Endothelial cell of umbilical vein (primary cell): ENCODE measurements around the gene IGSF23.

Experiments used
- EZH2 ChIP-seq: IDR thresholded peaks from 2 replicates; pipeline ENCODE4 v1.6.1; 2012; ENCODE audit warnings: borderline replicate concordance, low read depth, mild to moderate bottlenecking, moderate library complexity, low read length, inconsistent platforms; ENCODE audit not compliant: severe bottlenecking
- TF ChIP-seq, protein P1 (sequence below), 2 donors: IDR thresholded peaks; 1 replicate in 1 of 2; 2 replicates in 1 of 2; pipeline ENCODE4 v1.5.1; 2011; ENCODE audit warnings: low read length in 2 of 2, mild to moderate bottlenecking in 2 of 2, moderate library complexity in 2 of 2, control low read depth in 1 of 2, inconsistent platforms in 1 of 2, low read depth in 1 of 2; ENCODE audit not compliant: insufficient read depth in 1 of 2; ENCODE audit errors: extremely low read depth in 1 of 2

DNA sequence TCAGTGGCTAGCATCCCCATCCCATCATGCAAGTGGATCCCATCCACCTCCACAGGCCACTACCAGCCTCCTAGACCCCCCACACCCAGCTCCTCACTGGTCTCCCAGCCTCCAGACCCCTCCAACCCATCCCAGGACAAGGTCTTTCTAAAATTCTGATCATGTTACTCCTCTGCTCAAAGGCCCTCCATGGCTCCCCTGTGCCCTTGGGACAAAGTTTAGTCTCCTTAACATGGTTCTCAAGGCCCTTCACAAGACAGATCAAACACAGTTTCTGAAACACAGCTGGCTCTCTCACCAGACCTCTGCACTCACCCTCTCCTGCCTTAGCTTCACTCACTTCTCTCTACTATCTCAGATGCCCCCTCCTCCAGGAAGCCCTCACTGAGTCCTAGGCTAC, 67.2 kb downstream of the IGSF23 start:
- TF ChIP-seq, protein P1, sequence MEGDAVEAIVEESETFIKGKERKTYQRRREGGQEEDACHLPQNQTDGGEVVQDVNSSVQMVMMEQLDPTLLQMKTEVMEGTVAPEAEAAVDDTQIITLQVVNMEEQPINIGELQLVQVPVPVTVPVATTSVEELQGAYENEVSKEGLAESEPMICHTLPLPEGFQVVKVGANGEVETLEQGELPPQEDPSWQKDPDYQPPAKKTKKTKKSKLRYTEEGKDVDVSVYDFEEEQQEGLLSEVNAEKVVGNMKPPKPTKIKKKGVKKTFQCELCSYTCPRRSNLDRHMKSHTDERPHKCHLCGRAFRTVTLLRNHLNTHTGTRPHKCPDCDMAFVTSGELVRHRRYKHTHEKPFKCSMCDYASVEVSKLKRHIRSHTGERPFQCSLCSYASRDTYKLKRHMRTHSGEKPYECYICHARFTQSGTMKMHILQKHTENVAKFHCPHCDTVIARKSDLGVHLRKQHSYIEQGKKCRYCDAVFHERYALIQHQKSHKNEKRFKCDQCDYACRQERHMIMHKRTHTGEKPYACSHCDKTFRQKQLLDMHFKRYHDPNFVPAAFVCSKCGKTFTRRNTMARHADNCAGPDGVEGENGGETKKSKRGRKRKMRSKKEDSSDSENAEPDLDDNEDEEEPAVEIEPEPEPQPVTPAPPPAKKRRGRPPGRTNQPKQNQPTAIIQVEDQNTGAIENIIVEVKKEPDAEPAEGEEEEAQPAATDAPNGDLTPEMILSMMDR (IDR thresholded peaks at IDR 0.05; ENCODE audit: extremely low read depth in 1 of 2, insufficient read depth in 1 of 2, low read depth in 1 of 2, low read length in 2 of 2), result no peak
- no peak for TF ChIP-seq EZH2
